Glomerular endothelial cell (primary cell): ENCODE data around the gene SLC36A1. TPM values are rescaled to one million over a fixed set of nuclear protein-coding genes. Genes with fewer than 3 reads are reported as not detected.

Experiments
- DNase-seq: peaks from one replicate; pipeline ENCODE4 v3.0.0-alpha.2; 2011; ENCODE audit warnings: low read depth, low spot score; ENCODE audit errors: extremely low read depth
- total RNA-seq: library from RNA; depleted of rRNA; stranded (reverse); fragments of >200 nt; gene quantifications from 2 replicates; pipeline ENCODE4 v1.2.3, GENCODE V29; 2015

SLC36A1 gene
- total RNA-seq, 1 donor from 2014 or later: 9.1 TPM

DNA sequence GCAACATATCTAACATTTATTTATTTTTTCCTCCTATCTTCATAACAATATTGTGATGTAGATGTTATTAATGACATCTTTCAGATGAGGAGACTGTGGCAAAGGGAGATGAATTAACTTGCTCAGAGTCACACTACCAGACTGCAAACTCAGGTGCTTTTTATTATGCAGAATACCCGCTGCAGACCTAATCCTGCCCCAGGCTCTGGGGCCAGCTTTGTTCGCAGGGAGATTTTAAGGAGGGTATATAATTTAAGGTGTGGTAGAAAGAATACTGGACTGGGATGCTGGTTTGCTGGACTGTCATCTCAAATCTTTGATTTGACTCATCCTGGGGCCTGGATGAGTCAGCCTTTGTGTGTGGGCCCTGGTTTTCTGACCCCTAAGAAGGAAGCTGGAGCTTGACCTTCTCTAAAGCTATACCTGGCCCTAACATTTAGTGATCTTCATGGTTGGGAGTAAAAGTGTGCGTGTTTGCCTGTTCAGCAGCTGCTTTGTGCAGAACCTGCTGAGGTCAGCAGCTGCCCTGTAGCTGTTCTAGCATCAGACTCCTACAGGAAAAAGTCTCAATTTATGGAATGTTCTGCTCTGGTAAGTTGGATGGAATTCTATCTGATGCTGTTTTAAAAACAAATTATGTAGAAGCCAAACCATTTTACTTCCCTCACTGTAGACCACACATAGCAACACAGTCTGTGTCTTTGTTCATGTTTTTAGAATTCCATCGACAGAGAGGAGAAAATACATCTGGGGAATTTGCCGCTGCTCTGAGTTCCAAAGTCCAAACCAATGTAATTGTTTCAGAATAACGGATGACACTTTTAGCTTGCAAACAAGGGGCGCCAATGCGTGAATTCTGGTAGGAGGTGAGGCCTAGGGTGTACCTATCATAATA lies 4.5 kb downstream of the SLC36A1 start:
- DNase-seq: no peak

DNA sequence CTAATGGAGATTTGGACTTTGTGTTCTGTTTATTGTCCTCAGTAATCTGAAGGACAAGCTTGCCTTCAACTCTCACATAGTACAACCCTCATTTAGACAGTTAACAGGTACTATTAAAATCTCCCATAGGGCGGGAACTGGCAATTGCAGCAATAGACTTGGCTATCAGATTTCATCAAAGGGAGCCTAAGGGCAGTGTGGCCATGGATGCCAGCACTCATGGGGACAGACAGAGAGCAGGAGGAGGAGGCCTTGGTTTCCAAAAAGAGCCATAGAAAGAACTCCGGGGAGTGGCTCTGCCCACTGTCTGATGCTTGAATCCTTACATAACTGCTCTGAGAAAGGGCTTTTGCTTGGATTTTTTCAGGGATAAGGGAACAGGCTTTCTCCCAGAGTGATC lies 6.8 kb downstream of the SLC36A1 start:
- DNase-seq: no peak

DNA sequence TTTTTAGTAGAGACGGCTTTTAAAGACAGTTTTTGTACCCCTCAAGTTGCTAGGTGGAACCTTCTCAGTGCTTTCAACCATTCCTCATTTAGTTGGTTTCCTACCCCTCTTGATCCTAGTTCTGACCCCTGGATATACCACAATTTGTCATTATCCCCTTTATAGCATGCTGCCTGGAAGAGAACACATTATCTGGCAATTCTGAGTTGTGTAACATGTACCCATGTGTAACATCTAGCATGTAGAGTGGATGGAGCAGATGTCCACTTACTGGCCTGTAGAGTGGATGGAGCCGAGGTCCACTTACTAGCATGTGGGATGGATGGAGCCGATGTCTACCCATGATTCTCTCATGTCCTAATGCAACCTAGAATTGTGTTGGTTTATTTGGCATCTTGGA lies 7.5 kb downstream of the SLC36A1 start:
- DNase-seq: no peak

DNA sequence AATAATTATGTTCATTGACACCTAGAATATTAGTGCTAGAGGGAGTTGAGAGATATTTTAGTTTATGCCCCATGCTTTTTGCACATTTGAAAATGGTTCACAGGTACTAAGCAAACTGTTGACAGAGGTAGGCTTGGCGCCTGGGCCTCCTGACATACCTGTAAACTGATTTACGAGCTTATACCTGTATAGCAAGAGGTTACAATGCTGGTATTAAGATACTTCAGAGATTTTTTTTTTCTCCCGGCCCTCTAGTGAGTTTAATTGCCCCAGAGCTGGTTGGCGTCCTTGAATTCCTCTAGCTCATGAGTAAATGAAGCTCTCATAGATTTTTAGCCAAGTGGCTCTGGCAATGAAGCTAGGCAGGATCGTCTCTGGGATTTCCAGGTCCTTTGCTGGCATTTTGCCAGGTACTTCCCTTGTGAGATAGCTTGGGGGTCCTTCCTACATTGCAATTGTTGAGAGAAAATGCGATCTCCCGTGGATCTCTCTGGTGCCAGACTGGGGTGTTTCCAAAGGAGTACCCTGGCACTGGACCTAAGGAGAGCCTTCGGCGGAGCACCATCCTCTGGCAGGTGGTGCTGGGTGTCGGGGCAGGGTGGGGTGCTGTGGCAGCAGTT lies 9.0 kb downstream of the SLC36A1 start:
- DNase-seq: no peak

DNA sequence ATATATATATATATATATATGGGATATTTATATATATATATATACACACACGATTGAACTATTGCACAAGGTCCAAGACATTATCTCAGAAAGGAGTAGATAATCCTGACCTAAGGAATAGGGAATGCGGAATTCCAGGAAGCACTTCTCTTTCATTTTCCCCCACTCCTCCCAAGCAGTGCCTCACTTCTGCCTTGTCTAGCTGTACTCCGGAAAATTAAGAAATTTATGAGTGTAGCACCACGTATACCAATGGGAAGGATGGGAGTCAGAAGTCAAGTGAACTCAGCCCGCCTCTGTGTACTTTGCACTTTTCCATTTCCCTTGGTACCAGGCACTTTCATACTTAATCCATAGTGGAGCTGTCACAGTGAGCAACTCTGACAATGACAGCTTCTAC lies 10.9 kb downstream of the SLC36A1 start:
- DNase-seq: no peak

DNA sequence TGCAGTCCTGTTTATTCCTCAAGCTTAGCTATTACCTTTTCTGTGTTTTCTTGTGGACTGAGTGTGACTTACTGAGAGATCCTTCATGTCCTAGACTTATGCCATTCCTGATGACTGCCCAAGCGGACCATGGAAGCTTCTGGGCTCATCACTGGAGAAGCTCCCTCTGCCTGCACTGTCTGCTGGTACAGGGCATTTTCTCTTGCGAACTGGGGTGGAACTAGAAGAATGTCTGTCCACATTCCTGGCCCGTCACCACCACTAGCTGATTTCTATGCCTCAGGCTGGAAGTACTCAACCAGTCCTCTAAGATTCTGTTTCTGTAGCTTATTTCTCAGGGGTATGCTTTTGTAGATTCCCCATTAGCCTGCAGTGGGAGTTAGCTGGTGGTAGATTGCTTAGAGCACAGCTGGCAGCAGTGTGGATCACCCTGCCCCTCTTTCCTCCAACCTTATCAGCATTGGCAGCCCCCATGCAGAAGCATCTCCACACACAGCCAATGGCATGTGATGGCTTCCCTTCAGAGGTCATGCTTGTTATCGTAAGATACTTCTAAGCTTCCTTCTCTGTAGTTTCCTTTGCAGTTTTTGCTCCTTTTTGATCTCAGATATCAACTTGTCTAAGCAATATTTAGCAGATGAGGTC lies 12.4 kb downstream of the SLC36A1 start:
- no peak for DNase-seq

DNA sequence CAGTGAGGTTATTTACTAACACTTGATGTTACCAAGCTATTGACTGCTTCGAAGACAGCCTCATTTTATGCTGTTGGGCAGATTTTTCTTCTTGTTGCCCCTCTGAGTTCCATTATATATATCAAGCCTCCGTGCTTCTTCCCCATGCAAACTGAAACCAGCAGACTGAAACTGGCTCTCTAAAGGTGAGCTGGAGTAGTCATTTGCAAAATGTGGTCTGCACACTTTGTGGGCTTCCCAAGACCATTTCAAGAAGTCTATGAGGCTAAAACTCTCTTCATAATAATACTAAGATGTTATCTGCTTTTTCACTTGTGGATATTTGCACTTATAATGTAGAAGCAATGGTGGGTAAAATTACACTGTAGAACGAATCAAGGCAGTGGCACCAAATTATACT lies 13.9 kb downstream of the SLC36A1 start:
- no peak for DNase-seq

DNA sequence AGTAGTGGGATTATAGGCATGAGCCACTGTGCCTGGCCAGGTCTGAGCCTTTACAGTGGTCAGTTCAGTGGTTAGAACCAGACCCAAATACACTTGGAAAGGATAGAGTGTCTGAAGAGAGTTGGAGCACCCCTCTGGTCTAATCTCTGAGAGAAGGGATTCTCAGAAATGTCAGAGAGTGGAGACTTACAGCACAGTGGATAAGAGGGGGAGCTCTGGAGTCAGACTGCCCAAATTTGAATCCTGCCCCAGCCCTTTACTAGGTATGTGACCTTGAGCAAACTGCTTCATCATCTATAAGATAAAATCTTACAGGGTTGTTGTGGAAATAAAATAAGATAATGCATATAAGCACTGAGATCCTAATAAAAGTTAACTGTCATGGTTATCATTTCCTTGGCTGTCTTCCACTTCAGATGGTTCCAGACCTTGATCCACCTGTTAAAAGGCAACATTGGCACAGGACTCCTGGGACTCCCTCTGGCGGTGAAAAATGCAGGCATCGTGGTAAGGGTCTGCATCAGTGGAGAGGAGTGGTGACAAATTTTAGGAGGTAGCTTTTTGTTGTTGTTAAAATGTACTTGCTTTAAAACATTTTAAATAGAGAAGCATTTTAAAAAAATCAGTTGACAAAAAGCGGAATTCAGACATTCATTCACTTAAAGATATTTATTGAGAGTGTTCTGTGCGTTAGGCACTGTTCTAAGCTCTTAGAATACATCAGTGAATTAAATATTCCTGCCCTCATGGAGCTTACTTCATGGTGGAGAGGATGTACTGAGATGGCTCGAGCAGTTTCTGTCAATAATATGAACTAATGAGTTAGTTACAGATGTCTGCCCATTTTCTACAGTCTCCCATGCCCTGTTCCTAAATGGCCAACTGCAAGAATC lies 16.0 kb downstream of the SLC36A1 start:
- DNase-seq: no peak

DNA sequence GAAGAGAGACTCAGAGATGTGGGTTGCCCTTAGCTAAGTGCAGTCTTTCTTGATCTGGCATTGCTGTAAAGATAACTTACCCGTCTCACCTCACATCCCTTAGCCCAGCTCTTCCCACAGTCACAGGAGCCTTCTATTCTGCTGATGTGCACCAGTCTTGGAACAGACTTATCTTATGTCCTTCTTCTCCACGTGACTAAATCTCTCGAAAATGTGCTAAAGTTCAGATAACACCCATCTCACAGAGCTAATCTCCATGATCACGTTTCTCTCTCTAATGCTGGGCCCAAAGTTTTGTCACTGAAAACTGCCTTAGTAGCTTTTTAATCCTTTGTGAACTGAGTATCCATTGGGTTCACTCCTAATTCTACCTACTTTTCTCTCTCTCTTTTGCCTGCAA lies 16.7 kb downstream of the SLC36A1 start:
- no peak for DNase-seq

DNA sequence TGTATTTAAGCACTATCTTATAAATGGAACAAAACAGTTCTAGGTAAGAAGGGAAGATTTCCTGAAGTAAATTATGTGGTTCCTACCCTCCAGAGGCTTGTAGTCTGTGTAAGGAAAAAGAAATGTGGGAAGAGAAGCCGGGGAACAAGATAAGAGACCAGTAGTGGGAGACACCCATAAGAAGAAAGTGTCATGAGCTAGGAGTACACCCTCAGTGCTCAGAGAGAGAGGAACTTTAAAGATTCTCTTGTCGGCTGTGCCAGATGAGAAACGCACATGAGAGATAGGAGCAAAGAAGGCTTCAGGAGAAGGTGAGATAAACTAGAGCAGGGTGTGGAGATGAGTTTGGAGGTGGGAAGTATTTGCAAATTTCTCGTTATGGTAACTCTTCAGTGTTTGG lies 18.1 kb downstream of the SLC36A1 start:
- no peak for DNase-seq

DNA sequence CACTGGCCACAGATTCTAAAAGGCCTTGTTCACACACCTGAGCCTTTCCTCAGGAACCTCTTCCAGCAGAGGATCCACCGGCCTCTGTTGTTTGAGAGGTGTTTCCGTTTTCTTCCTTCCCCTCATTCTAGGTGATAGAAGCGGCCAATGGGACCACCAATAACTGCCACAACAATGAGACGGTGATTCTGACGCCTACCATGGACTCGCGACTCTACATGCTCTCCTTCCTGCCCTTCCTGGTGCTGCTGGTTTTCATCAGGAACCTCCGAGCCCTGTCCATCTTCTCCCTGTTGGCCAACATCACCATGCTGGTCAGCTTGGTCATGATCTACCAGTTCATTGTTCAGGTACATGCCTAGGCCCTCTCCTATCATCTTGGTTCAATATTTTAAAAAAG lies 20.2 kb downstream of the SLC36A1 start:
- DNase-seq: no peak

DNA sequence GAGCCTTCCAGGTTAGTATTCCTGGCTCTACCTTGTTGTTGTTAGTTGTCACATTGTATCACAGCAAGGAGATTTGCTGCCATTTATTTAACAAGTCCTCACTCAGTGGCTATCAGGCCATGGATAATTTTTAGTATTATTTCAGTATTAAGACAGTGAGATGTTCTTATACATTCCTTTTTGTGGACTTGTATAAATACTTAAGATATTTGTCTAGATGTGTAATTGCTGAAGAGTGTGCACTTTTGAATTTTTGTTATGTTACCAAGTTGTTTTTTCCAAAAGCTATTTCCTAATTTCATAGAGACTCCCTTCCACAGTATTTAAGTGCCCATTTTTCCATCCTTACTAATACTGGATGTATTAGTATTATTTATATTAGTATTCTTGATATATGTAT lies 22.0 kb downstream of the SLC36A1 start:
- no peak for DNase-seq

DNA sequence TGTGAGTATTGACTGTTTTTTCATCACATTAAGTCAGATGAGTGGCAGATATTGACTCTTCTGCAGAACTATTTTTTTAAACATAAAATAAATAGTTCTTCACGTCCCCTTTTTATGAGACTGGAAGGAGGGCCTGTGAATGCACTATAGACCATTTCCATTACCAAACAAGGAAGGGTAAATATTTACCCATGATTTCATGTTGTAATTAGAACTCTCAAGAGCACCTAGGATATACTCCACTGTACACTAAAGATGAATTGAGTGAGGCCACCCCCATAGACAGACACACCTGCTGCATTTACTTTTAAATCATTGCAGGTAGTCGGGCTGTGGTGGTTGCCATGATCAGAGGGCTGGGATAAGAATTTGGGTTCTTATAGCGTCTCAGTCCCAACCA lies 22.6 kb downstream of the SLC36A1 start:
- DNase-seq: no peak

DNA sequence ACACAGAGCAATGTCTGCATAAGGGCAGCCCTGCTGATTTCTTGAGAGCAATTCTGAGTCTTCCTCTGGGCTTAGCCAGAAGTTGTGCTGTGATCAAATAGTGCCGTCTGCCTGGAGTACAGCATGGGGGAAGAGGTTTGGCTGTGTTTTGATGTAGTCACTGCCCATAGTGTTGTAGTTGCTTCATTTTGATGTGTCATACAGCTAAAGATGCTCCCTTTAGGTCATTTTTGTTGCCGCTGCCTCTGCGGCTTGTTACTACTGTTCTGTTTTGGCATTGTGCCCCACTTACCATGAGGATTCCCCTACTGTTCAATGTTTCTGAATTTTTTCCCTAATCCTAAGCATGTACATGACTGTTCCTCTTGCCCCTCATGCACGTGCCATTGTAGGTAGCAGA lies 23.0 kb downstream of the SLC36A1 start:
- DNase-seq: no peak

DNA sequence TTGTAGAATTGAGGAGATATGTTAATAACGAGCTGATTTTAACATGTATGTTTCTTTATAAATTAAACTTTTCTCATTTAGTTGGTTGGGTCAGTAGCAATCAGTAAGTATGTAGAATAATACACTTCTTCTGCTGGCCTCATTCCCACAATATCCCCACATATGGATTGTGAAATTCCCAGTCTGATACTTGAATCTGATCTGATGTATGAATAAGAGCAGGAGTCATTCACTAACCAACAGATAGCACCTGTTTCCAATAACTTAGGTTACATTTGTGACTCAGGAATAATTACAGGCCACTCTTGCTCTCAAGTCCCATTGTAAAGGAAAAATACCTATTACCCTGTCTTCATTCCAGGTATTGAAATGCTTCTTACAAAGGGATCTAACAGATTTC lies 23.9 kb downstream of the SLC36A1 start:
- DNase-seq: no peak

DNA sequence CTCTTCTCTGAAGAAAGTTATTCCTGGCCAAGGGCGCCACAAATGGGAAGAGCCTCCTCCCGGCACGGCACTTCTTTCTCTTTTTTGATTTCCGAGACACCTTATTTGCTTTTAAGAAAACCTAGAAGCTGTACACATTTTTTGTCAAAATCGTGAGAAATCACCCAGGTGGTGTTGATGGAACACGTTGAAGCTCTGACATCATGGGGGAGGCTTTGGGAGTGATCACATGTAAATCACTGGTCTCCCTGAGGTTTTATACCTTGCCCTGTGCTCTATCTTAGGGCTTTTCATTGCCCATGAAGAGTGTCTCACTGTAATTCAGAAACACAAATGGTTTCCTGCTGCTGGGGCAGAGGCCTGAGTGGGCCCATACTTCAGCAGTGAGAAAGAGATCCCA lies 27.4 kb downstream of the SLC36A1 start:
- no peak for DNase-seq

DNA sequence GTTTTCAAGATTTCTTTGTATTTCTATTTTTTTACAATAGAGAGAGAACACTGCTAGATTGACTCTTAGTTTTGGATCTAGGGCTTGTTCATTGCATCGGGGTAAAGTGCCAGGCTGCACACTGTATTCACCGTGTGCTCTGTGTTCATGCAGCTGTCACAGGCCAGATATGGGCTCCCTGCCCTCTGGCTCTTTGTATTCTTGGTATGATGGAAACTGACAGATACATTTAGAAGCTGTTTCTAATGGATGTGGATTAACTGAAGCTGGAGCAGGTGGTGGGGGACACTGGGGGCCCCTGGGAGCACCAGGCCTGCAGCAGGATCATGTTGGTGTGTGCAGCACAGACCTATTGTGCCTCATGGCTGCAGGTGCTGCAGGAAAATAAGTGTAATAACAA lies 28.0 kb downstream of the SLC36A1 start:
- no peak for DNase-seq

DNA sequence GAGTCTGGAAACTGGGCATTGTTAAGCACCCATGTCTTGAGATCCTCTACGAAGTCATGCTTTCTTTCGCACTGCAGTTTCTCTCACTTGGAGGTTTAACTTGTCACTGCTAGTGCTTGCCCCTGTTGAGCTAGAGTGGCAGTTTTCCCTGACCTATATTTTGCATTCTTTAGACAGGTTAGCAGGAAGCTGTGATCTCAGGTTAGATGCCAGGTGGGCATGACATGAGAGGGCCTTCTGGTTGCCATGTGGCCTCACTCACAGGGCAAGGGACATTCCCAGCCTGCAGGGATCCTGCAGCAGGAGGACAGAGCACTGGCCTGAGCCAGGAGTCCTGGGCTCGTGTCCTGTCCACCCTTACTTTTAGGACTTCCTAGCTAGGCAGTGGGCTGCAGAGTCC lies 28.6 kb downstream of the SLC36A1 start:
- no peak for DNase-seq

DNA sequence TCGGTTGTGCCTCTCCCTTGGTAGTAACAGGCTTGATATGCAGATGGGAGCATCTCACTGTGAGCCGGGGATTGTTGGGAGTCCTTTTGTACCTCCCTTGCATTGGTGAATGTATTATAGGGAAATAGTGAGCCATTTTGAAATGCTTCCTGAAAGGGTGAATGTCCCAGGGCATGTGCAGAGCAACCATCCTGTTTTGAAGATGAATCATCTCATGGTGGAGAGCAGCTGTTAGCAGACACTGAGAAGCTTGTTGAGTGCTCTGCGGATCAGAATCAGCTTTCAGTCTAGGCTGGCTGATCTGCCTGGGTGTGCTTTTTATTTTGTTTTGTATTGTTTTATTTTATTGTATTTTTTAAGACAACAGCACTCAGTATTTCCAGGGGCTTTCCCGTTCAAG lies 29.7 kb downstream of the SLC36A1 start:
- no peak for DNase-seq

DNA sequence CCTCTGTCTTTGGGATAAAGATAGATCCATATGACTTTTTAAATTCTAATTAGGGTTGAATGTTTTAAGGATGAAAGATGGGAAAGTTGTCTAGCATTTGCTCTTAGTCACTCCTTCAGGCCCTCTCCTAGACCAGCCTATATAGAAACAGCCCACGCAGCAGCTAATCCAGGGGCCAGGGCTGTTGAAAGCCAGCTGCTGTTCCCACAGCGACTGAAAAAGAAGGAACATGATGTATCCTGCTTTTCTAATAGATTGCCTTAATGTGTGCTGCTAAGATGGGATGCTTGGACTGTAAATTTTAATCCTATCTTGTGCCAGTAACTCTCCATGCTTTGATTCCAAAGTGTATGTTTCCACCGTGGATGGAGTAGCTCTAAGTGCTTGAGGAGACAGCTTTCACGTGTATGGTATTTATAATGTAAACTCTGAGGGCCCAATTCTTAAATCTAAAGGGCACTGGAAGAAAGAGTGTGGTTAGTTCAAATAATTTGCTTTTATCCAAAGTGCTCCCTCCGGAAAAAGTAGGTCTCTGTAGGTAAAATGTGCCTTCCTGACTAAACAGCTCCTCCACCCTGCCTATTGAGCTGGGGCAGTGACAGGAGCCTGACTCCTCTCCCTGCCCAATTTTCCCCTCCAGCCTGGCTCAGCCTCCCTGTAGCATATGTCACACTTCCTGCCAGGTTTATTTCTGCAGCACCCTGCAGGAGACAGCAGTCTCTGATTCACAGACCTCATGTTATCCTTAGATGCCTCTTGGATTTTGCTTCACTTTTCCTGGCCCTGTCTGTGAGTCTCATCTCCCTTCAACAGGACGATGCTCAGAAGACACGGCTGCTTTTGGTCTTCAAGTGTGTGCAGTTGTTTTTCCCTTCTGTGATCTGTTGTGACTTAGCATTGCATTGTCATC lies 33.2 kb downstream of the SLC36A1 start:
- no peak for DNase-seq
